ENCODE data around the gene CD200R1L. TPM values are rescaled to one million over a fixed set of nuclear protein-coding genes. Genes with fewer than 3 reads are reported as not detected.

The CD200R1L gene
- total RNA-seq, 1 experiment from 2014 or later = not detected

DNA sequence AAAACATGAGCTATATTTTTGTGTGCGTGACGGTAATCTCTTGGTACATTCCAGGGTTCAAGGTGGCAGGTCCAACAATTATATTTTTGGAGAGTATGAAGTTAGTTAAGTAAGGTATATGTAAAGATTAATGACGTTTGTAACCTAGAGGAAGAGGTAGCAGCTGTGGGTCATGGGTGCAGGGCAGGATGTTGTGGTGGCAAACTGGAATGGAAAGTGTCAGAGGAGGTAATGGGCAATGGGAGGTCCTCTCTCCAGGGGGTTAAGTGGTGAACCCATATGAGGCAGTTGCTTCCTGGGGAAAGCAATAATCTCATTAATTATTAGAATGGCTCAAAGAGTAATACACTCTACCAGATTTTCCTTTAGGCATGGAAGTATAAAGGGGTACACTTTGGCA, 1.0 kb upstream of the CD200R1L start:
- no peak overlapping the region for H4K5ac ChIP-seq (ENCODE audit: insufficient read length, low read depth, low read length)
- no peaks in the 10 kb centered on the region for H3K4me1 ChIP-seq (ENCODE audit: insufficient read depth, low read length)
- no peak overlapping the region for H2AFZ ChIP-seq (ENCODE audit: low read length)
- no peak overlapping the region for H3K4me3 Mint-ChIP-seq
- no peak for DNase-seq
- no peaks in the 10 kb centered on the region for H3K23me2 ChIP-seq (ENCODE audit: insufficient read length, low read depth, low read length, poor library complexity, severe bottlenecking)
- H3K23ac ChIP-seq (ENCODE audit: insufficient read length, low read depth, low read length) = no peak overlapping the region
- no peaks in the 10 kb centered on the region for H3K79me2 ChIP-seq (ENCODE audit: insufficient read depth, low read length)
- H3K27me3 Mint-ChIP-seq (ENCODE audit: low read depth) = peaks cover 2% of the 10 kb centered on the region; the same call in 1 of the 2 replicates
- peaks cover 5 to 14% (median 6%) of the 10 kb centered on the region in 3 experiments for H3K36me3 Mint-ChIP-seq (ENCODE audit: insufficient read depth in 1 of 3, low read depth in 3 of 3)
- H2AK5ac ChIP-seq (ENCODE audit: insufficient read length, low read length) = no peak overlapping the region
- no peaks in the 10 kb centered on the region for H4K20me1 ChIP-seq (ENCODE audit: control insufficient read depth, insufficient read depth, insufficient read length)
- H3K27me3 ChIP-seq (ENCODE audit: insufficient read depth, low read length) = no peaks in the 10 kb centered on the region
- H3K27ac ChIP-seq (ENCODE audit: insufficient read length, low read depth, low read length) = no peak overlapping the region
- no peak overlapping the region for H3K9ac ChIP-seq (ENCODE audit: extremely low read depth, insufficient read length, low read length)
- 100% methylated on average over 1 of the region's 3 CpGs for WGBS (ENCODE audit: extremely low coverage, insufficient read length, low lambda C conversion rate)
- H3K9me3 ChIP-seq (ENCODE audit: control insufficient read depth, low read depth, low read length) = no peaks in the 10 kb centered on the region
- no peak overlapping the region for H3T11ph ChIP-seq (ENCODE audit: low read length)
- no peak overlapping the region for H4K91ac ChIP-seq (ENCODE audit: insufficient read length, low read depth, low read length)
- no peak overlapping the region for H3K27ac Mint-ChIP-seq
- H3K4ac ChIP-seq (ENCODE audit: low read depth, low read length) = no peak overlapping the region
- peaks cover 23 to 27% of the 10 kb centered on the region in 2 experiments for H3K9me3 Mint-ChIP-seq
- H3K79me1 ChIP-seq (ENCODE audit: insufficient read depth, low read depth, low read length, poor library complexity, severe bottlenecking) = no peaks in the 10 kb centered on the region
- H3K14ac ChIP-seq (ENCODE audit: insufficient read depth, low read length) = no peak overlapping the region
- TF ChIP-seq, protein P1, sequence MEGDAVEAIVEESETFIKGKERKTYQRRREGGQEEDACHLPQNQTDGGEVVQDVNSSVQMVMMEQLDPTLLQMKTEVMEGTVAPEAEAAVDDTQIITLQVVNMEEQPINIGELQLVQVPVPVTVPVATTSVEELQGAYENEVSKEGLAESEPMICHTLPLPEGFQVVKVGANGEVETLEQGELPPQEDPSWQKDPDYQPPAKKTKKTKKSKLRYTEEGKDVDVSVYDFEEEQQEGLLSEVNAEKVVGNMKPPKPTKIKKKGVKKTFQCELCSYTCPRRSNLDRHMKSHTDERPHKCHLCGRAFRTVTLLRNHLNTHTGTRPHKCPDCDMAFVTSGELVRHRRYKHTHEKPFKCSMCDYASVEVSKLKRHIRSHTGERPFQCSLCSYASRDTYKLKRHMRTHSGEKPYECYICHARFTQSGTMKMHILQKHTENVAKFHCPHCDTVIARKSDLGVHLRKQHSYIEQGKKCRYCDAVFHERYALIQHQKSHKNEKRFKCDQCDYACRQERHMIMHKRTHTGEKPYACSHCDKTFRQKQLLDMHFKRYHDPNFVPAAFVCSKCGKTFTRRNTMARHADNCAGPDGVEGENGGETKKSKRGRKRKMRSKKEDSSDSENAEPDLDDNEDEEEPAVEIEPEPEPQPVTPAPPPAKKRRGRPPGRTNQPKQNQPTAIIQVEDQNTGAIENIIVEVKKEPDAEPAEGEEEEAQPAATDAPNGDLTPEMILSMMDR (conservative IDR thresholded peaks at IDR 0.05) = no peak
- no peak overlapping the region for H2BK5ac ChIP-seq (ENCODE audit: insufficient read length, low read length)
- H3K4me1 Mint-ChIP-seq = no peaks in the 10 kb centered on the region
- H2BK120ac ChIP-seq (ENCODE audit: low read depth, low read length, poor library complexity, severe bottlenecking) = no peak overlapping the region
- no peak overlapping the region for H4K8ac ChIP-seq (replicated peaks; ENCODE audit: insufficient read length, low read depth, low read length)
- no peak overlapping the region for H2BK20ac ChIP-seq (ENCODE audit: low read depth, low read length, poor library complexity, severe bottlenecking)
- no peak overlapping the region for H2BK12ac ChIP-seq (ENCODE audit: insufficient read length, low read depth, low read length)
- no peak overlapping the region for H3K4me2 ChIP-seq (ENCODE audit: insufficient read depth, insufficient read length, low read length)
- no peak overlapping the region for H2BK15ac ChIP-seq (ENCODE audit: low read depth, low read length)
- H3K56ac ChIP-seq (ENCODE audit: insufficient read length, low read depth, low read length) = no peak overlapping the region
- no peak overlapping the region for H3K18ac ChIP-seq (ENCODE audit: insufficient read length, low read depth, low read length)
